Neural cell (in vitro differentiated cells): Measurements from ENCODE around the gene RBM34.

Experiments
- CTCF ChIP-seq: fragments of 450-650 bp; IDR thresholded peaks from 2 replicates; pipeline ENCODE4 v1.5.1; 2014; ENCODE audit warnings: antibody characterized with exemption, mild to moderate bottlenecking, moderate library complexity; ENCODE audit not compliant: poor library complexity, severe bottlenecking
- POLR2AphosphoS5 ChIP-seq: IDR thresholded peaks from 2 replicates; pipeline ENCODE4 v1.6.1; 2012

GRCh38 chr1:235136111-235136510, 24.9 kb downstream of the RBM34 start:
- no peak for TF ChIP-seq CTCF
- no peak for TF ChIP-seq POLR2AphosphoS5
